D341Med (cell line): ENCODE results near the gene KIF1C.
A peak's percentile ranks its signal among the peaks of the same experiment; 100 is the strongest.

ENCODE experiments used
- DNase-seq: peaks from one replicate; pipeline ENCODE4 v3.0.0; 2012; ENCODE audit warnings: low spot score

KIF1C gene

GRCh38 chr17:4997302-4998026 lies at the start of gene KIF1C, which contains the start of gene INCA1:
KIF1C (plus strand) TSS chr17:4997950; CDS start chr17:5000247, 2,297 bp downstream.
INCA1 (minus strand) TSS chr17:4997522; CDS start chr17:4994437, 3,085 bp downstream.
- DNase-seq = peak; percentile 94

GRCh38 chr17:4948166-4948930 lies 49.4 kb upstream of the KIF1C start, which contains the start of gene PFN1:
PFN1 (minus strand) TSS chr17:4948530; CDS start chr17:4948394, 136 bp downstream.
- peak; percentile 77 for DNase-seq

GRCh38 chr17:4948931-4949320 lies 48.8 kb upstream of the KIF1C start:
- peak; percentile 88 for DNase-seq

GRCh38 chr17:4949321-4950074 lies 48.3 kb upstream of the KIF1C start:
- DNase-seq = peak; percentile 72

GRCh38 chr17:4950075-4950745 lies 47.5 kb upstream of the KIF1C start:
- DNase-seq = no peak

GRCh38 chr17:4950746-4951204 lies 47.0 kb upstream of the KIF1C start, which contains the start of gene ENO3:
ENO3 (plus strand) TSS chr17:4951119; CDS start chr17:4951830, 711 bp downstream.
- DNase-seq = peak; percentile 48

- DNase-seq = no peak
Observed at GRCh38 chr17:4951486-4951885, 46.3 kb upstream of the KIF1C start.

GRCh38 chr17:4953451-4953961 lies 44.2 kb upstream of the KIF1C start:
- no peak for DNase-seq

- DNase-seq = no peak
Observed at GRCh38 chr17:4955091-4955490, 42.7 kb upstream of the KIF1C start.

- DNase-seq = no peak
Observed at GRCh38 chr17:4956493-4957061, 41.2 kb upstream of the KIF1C start.

- DNase-seq = no peak
Observed at GRCh38 chr17:4958102-4958501, 39.6 kb upstream of the KIF1C start.

GRCh38 chr17:4959261-4959965 lies 38.3 kb upstream of the KIF1C start:
- DNase-seq = no peak

- no peak for DNase-seq
Observed at GRCh38 chr17:4960279-4960922, 37.3 kb upstream of the KIF1C start.

- no peak for DNase-seq
Observed at GRCh38 chr17:4965311-4965986, 32.3 kb upstream of the KIF1C start.

- DNase-seq = peak; percentile 87
Observed at GRCh38 chr17:4966844-4967538, 30.8 kb upstream of the KIF1C start.

- peak; percentile 91 for DNase-seq
Observed at GRCh38 chr17:4967539-4968485, 29.9 kb upstream of the KIF1C start, which contains the start of gene SPAG7. SPAG7 (minus strand) TSS chr17:4967817; CDS start chr17:4967804, 13 bp downstream.

- DNase-seq = no peak
Observed at GRCh38 chr17:4968486-4969046, 29.2 kb upstream of the KIF1C start.
